HG03196 (cell line): ENCODE measurements around the gene ZNF324B.
A peak's percentile ranks its signal among the peaks of the same experiment; 100 is the strongest.
"Not testable (repeated sequence)": the region's sequence is repeated elsewhere in the genome, so short reads cannot be mapped to it uniquely, and the experiment has no call there.

Experiments
- ATAC-seq: cut with Tn5 transposase; IDR thresholded peaks from one replicate; pipeline ENCODE4 v1.9.1; 2021; ENCODE audit not compliant: unreplicated experiment

The ZNF324B gene

GRCh38 chr19:58451358-58452101, at the start of gene ZNF324B:
Gene ZNF324B (plus strand): TSS chr19:58451622. CDS start chr19:58453702, 2,080 bp downstream.
- ATAC-seq = peak; percentile 87

- no peak for ATAC-seq
Observed at GRCh38 chr19:58401840-58402421, 49.5 kb upstream of the ZNF324B start.

GRCh38 chr19:58403920-58404478, 47.4 kb upstream of the ZNF324B start:
- ATAC-seq = not testable (repeated sequence)

GRCh38 chr19:58406818-58407657, 44.4 kb upstream of the ZNF324B start:
- ATAC-seq = no peak

- no peak for ATAC-seq
Observed at GRCh38 chr19:58407658-58408151, 43.7 kb upstream of the ZNF324B start.

- ATAC-seq = peak; percentile 90
Observed at GRCh38 chr19:58408152-58409009, 43.0 kb upstream of the ZNF324B start, which contains the start of gene ZNF584. Gene ZNF584 (plus strand): TSS chr19:58408649. CDS start chr19:58409148, 499 bp downstream.

- peak; percentile 18 for ATAC-seq
Observed at GRCh38 chr19:58409010-58409790, 42.2 kb upstream of the ZNF324B start.

GRCh38 chr19:58416604-58417003, 34.8 kb upstream of the ZNF324B start:
- no peak for ATAC-seq

GRCh38 chr19:58417071-58417470, 34.4 kb upstream of the ZNF324B start:
- ATAC-seq = no peak

- ATAC-seq = no peak
Observed at GRCh38 chr19:58428617-58429016, 22.8 kb upstream of the ZNF324B start.

- no peak for ATAC-seq
Observed at GRCh38 chr19:58429745-58430144, 21.7 kb upstream of the ZNF324B start.

- no peak for ATAC-seq
Observed at GRCh38 chr19:58434217-58434616, 17.2 kb upstream of the ZNF324B start.

GRCh38 chr19:58439576-58440554, 11.6 kb upstream of the ZNF324B start, which contains the start of gene ZNF132:
Gene ZNF132 (minus strand): TSS chr19:58440153. CDS start chr19:58439821, 332 bp downstream.
- ATAC-seq = peak; percentile 96

GRCh38 chr19:58440556-58440955, 10.9 kb upstream of the ZNF324B start:
- no peak for ATAC-seq

- not testable (repeated sequence) for ATAC-seq
Observed at GRCh38 chr19:58442986-58443385, 8.4 kb upstream of the ZNF324B start.

GRCh38 chr19:58448860-58449259, 2.6 kb upstream of the ZNF324B start:
- not testable (repeated sequence) for ATAC-seq

- not testable (repeated sequence) for ATAC-seq
Observed at GRCh38 chr19:58449980-58450379, 1.4 kb upstream of the ZNF324B start.

- no peak for ATAC-seq
Observed at GRCh38 chr19:58450856-58451357, 515 bp upstream of the ZNF324B start.
